ENCODE measurements around the gene CAPN5.

- TF ChIP-seq CTCF (IDR thresholded peaks at IDR 0.05; ENCODE audit: low read depth, low read length, poor library complexity, severe bottlenecking) = no peak
- TF ChIP-seq EZH2phosphoT487 (IDR thresholded peaks at IDR 0.05; ENCODE audit: borderline replicate concordance, low read length) = no peak
Measured at GRCh38 chr11:77063407-77063806, 3.4 kb upstream of the CAPN5 start.
